Activated naive CD4-positive, alpha-beta T cell treated with anti-CD3 and anti-CD28 coated beads, Interleukin-2, amount 50 U/mL, for 72 hours (primary cell): Measurements from ENCODE around the gene DCAF17. TPM values are rescaled to one million over a fixed set of nuclear protein-coding genes. Genes with fewer than 3 reads are reported as not detected.
"Not testable (repeated sequence)": the region's sequence is repeated elsewhere in the genome, so short reads cannot be mapped to it uniquely, and the experiment has no call there.

ENCODE experiments used
- ATAC-seq, 2 donors: fragments of 150-1000 bp; cut with Tn5 transposase; 2 replicates each; pipeline ENCODE4 v1.10.0; 2021; ENCODE audit warnings: mild to moderate bottlenecking in 2 of 2, moderate library complexity in 2 of 2
- DNase-seq, 2 donors: peaks; one replicate each; pipeline ENCODE4 v3.0.0; 2021 to 2022; ENCODE audit warnings: low spot score in 2 of 2
- H3K27ac Mint-ChIP-seq, 2 donors: one replicate each; pipeline ENCODE4 v1.8.0; 2022; ENCODE audit warnings: mild to moderate bottlenecking in 2 of 2, mixed read lengths in 2 of 2
- H3K36me3 Mint-ChIP-seq, 2 donors: one replicate each; pipeline ENCODE4 v1.8.0; 2022; ENCODE audit warnings: mixed read lengths in 2 of 2
- H3K9me3 Mint-ChIP-seq, 2 donors: one replicate each; pipeline ENCODE4 v1.8.0; 2022; ENCODE audit warnings: mixed read lengths in 2 of 2
- total RNA-seq, 2 donors: library from RNA; stranded (reverse); gene quantifications; one replicate each; pipeline ENCODE4 v1.2.3, GENCODE V29; 2022

DCAF17 gene
- total RNA-seq, 2 donors from 2014 or later, result 15.8 to 17.6 TPM

DNA sequence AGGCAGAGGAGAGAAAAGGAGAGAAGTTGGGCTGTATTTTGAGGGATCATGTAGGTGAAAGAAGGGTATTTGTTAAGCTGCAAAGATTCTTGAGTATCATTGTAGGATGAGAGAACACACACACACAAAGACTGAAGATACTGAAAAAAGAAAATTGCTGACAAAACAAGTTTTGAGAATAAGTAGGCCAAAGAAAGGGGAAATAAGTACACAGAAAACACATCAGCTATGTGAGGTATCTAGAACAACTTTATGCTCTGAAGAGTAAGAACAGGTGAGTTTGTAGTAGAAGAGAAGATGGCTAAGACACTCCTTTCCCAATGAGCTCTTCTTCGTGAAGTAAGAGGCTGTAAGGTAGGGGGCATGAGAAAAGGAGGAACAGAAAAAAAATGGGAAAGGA, 28.5 kb upstream of the DCAF17 start:
- H3K9me3 Mint-ChIP-seq, result peaks cover 9 to 17% of the 10 kb centered on the region in 2 donors
- ATAC-seq (no peak), DNase-seq (no peak)
- peaks cover 12 to 29% of the 10 kb centered on the region in 2 donors for H3K36me3 Mint-ChIP-seq
- H3K27ac Mint-ChIP-seq, result no peak overlapping the region

DNA sequence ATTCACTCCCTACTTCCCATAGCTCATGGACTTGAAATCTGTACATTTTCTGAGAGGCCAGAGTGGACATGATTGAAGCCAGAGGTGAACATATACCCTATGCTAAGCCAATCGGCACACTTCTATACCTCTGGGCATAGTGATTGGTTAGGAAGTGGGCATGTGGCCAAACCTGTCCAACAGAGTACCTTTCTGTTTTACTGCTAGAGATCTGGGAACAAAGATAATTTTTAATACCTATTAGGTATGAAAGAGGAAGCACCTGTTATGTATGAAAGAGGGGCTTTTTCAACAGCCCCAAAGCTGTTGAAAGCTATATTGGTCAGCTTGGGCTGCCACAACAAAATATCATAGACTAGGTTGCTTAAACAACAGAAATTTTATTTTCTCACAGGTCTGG, 28.0 kb upstream of the DCAF17 start:
- ATAC-seq (no peak), DNase-seq (no peak)
- peaks cover 12 to 29% of the 10 kb centered on the region in 2 donors for H3K36me3 Mint-ChIP-seq
- no peak overlapping the region for H3K27ac Mint-ChIP-seq
- H3K9me3 Mint-ChIP-seq, result peaks cover 9 to 17% of the 10 kb centered on the region in 2 donors

DNA sequence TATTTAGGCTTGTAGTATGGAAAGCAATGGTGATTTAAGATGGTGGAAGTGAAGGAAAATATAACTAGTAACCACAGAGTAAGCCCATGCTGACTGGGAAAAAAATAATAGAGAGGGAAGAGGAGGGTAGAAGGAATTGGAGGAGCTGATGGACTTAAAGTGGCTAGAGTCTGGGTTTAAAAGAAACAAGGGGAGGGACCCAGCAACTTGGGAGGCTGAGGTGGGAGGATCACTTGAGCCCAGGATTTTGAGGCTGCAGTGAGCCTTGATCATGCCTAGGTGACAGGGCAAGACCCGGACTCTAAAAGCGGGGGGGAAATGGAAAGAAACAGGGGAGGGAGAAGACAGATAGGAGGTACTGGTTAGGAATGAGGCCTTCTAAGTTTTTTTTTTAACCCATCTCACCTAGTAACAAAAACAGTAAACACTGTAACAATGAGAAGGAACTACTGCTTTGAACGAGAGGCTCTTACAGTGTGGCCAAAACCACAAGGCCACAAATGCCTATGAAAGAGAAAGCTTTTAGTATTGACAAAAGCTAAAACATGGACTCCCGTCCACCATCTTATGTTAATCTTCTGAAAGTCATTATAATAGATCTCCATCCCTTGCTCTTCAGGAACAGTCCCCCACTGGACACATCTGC, 26.9 kb upstream of the DCAF17 start:
- ATAC-seq, result peak in 1 of 2 donors; percentile 47

DNA sequence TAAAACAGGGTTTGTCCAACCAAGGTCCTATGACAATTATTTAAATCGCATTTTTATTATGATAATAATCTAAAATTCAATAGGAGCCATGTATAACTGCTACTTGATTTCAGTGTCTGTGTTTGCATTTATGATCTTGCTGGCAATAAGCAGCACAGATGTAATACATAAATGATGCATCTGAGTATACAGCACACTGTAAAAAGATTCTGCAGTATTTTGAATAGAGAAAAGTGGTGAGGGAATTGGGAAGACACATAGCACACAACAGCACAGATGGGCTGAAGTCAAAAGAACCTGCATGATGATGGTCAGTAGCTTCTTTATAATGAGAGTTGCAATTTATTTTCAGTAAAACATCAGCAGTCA, 26.4 kb upstream of the DCAF17 start:
- peaks cover 5 to 26% of the 10 kb centered on the region in 2 donors for H3K36me3 Mint-ChIP-seq
- H3K27ac Mint-ChIP-seq, result no peak overlapping the region
- no peak for DNase-seq
- H3K9me3 Mint-ChIP-seq, result peaks cover 0 to 10% of the 10 kb centered on the region in 2 donors
- no peak for ATAC-seq

More for the DNA sequence above, 26.9 kb upstream of the DCAF17 start:
- no peak for DNase-seq
- peaks cover 5 to 26% of the 10 kb centered on the region in 2 donors for H3K36me3 Mint-ChIP-seq
- H3K9me3 Mint-ChIP-seq, result peaks cover under 1 to 11% of the 10 kb centered on the region in 2 donors
- no peak overlapping the region for H3K27ac Mint-ChIP-seq

DNA sequence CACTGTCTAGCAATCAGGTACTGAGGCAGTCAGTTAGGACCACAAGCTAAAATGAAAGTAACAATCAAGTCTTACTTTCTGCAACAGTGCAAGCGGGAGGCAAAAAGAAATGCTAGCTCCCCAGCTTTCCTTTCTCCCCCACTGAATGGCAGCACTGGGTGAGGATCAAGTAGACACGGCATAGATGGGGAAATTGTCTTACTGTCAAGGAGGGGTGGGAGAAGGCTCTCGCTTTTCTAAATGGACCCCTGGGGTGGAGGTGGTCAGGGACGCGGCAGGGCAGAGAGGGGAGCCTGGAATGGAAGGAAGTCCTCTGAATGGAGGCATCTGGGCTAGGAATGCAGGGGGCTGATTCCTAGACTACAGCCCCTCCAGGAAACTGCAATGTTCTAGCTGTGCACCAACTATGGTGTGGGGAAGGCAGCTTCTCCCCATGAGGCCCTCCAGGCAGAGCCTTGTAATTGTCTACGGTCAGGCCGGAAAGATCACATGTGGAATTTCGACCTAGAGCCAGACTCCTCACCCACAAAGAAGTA, 24.5 kb upstream of the DCAF17 start:
- no peak for DNase-seq
- peaks cover 5 to 27% of the 10 kb centered on the region in 2 donors for H3K36me3 Mint-ChIP-seq
- no peak for ATAC-seq
- no peak overlapping the region for H3K27ac Mint-ChIP-seq
- peaks cover 0 to 10% of the 10 kb centered on the region in 2 donors for H3K9me3 Mint-ChIP-seq

DNA sequence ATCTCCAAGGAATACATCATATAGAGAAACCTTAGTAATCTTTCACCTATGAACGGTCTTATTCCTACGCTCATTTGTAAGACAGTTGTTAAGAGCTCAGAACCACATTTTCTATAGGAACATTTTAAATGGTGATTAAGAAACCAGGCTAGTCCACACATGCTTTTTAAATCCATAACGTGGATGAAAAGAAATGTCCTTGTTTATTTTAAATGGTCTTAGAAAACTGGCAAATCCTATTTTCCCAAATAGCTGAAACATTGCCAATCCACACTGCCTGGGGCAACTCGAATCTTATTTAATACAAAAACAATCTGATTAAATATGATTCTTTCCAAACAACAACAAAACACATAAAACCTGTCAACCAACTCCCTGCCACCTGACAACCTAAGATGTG, 23.9 kb upstream of the DCAF17 start:
- Mint-ChIP-seq H3K36me3 (peaks cover 0 to 27% of the 10 kb centered on the region in 2 donors), H3K9me3 (peaks cover 0 to 5% of the 10 kb centered on the region in 2 donors), H3K27ac (no peak overlapping the region)
- DNase-seq, result no peak
- ATAC-seq, result no peak

DNA sequence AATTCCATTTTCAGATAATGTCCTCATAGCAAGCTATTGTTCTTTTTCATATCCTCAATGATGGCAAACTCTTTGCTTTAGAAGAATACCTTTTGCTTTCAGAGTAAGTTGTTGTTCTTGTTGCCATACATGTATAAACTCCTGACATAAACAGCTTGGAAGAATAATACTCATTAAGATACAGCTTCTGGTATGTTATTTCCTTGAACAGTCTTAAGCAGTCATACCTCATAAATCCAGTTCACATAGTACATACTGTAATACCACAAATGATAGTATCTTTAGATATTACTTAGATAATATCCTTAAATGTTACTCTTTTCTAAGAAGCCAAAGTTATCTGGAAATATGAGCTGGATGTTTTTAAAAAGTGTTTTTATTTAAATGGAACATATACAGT, 23.4 kb upstream of the DCAF17 start:
- ATAC-seq, result no peak
- H3K36me3 Mint-ChIP-seq, result peaks cover 0 to 22% of the 10 kb centered on the region in 2 donors
- no peak for DNase-seq
- no peak overlapping the region for H3K27ac Mint-ChIP-seq
- H3K9me3 Mint-ChIP-seq, result no peaks in the 10 kb centered on the region

DNA sequence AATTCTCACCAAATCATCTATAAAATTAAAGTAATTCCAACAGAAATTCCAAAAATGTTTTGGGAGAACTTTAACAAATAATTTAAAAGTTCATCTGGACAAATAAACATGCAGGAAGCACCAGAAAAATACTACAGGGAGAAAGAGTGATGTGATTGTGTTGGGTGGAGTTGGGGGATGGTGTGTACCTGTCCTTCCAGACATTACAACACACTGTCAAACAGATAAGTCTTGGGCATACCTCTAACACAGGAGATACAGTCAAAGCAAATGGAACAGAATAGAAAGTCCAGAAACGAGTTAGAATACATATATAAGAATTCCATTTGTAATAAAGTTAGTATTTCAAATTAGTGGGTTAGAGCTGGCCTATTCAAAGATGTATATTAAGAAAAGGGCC, 22.8 kb upstream of the DCAF17 start:
- Mint-ChIP-seq H3K9me3 (no peaks in the 10 kb centered on the region), H3K36me3 (peaks cover 0 to 18% of the 10 kb centered on the region in 2 donors), H3K27ac (no peak overlapping the region)
- DNase-seq (no peak), ATAC-seq (no peak)

DNA sequence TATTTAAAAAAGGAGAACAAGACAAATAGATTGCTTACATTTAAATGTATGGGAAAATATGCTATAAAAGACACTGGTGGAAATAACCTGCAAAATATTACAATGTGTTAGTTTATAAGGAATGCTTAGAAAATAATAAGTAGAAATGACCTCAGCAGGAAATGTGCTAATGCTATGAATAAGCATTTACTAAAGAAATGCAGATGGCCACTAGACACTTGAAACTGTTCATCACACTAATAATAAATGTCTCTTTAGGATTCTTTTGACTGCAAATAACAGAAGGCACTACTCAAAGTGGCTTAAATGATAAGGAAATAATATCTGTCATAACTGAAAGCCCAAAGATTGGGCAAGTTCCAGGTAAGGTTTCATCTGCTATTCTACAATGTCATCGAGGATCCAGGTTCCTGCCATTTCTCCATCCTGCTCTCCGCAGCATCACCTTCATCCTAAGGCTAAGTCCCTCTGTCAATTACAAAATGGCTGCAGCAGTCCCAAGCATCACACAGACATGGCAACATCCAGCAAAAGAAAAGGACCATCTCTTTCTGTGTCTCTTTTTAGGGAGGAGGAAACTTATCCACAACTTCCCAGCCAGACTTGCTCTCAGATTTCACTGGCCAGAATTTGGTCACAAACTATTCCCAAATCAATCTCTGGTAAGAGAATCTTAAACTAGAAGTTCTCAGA, 22.1 kb upstream of the DCAF17 start:
- Mint-ChIP-seq H3K9me3 (no peaks in the 10 kb centered on the region), H3K36me3 (peaks cover 0 to 18% of the 10 kb centered on the region in 2 donors), H3K27ac (no peak overlapping the region)
- DNase-seq (no peak), ATAC-seq (no peak)

DNA sequence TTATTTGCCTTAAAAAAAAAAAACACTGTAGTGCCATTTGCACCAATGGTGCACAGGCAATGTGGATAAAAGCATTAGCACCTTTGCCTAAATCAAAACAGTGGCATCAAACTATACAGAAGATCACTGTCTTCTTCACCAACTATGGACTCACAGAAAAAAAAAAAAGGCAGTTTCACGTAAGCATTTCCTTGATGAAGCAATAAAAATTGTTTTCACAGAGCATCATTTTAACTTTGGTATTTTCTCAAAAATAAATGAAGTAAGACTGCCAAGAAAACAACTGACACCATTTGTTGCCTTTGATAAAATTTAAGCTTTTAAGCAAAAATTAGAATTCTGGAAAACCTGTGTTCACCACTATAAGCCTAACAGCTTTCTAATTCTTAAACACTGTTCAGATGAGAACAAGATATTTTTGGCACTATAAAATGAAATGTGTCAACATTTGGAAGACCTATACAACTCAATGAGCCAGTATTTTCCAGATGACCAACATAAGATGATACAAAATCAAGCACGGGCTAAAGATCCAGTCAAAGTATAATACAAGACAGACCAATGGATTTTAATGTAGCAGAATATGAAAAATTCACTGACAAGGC, 21.4 kb upstream of the DCAF17 start:
- no peak overlapping the region for H3K27ac Mint-ChIP-seq
- no peaks in the 10 kb centered on the region for H3K9me3 Mint-ChIP-seq
- ATAC-seq (no peak), DNase-seq (no peak)
- peaks cover 0 to 18% of the 10 kb centered on the region in 2 donors for H3K36me3 Mint-ChIP-seq

DNA sequence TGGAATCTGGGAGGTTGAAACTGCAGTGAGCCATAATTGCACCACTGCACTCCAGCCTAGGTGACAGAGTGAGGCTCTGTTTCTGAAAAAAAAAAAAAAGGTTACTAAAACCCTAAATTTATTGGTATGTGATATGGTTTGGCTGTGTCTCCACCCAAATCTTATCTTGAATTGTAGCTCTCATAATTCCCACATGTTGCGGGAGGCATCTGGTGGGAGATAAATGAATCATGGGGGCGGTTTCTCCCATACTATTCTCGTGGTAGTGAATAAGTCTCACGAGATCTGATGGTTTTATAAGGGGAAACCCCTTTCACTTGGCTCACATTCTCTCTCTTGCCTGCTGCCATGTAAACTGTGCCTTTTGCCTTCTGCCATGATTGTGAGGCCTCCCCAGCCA, 19.4 kb upstream of the DCAF17 start:
- DNase-seq, H3K9me3 Mint-ChIP-seq: not testable (repeated sequence)
- H3K36me3 Mint-ChIP-seq, result peaks cover 0 to 19% of the 10 kb centered on the region in 2 donors
- peak in 1 of 2 donors; percentile 21 for ATAC-seq
- peak overlapping the region; percentile 62 to 82 for H3K27ac Mint-ChIP-seq

DNA sequence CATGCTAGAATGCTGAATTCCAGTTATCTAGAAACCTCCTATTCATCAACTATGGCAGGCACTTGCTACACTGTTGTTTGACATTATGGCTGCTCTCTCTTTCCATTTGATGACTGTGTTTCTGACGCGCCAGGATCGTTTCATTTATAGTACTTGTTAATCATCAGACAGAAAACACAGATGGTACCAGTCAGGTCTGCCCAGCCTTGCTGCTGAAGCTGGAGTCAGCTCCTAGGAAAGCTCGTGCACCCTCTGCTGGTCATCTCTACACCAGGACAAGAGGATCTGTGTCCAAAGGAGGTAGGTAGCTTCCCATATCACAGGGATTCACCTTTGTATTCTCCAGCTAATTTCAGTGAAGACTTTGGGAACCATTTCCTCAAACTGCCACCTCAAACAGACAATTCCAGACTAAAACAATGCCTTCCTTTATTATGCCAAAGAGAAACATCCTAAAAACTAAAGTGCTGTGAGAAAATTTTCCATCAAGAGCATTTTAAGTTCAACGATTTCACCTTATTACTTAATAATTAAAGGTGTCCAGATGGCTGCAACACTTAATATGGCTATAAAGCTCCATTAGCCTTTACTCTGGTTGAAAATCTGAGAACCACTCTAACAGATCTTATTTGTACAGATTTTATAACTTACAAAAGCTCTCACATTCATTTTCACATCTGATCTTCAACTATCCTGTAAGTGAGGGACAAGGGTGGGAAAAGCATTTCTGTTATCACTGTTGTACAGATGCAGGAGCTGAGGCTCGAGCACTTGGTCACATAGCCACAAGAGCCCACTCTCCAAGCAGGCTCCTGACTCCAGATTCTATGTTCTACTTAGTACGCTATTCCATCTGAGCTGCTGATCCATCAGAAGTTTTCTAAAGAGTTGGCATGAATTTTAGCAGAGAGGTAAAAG, 17.8 kb upstream of the DCAF17 start:
- peak overlapping the region; percentile 33 to 76 for H3K27ac Mint-ChIP-seq
- no peaks in the 10 kb centered on the region for H3K9me3 Mint-ChIP-seq
- peak; percentile 98 to 99 for ATAC-seq
- peak; percentile 75 to 76 for DNase-seq
- H3K36me3 Mint-ChIP-seq, result peaks cover 0 to 33% of the 10 kb centered on the region in 2 donors

DNA sequence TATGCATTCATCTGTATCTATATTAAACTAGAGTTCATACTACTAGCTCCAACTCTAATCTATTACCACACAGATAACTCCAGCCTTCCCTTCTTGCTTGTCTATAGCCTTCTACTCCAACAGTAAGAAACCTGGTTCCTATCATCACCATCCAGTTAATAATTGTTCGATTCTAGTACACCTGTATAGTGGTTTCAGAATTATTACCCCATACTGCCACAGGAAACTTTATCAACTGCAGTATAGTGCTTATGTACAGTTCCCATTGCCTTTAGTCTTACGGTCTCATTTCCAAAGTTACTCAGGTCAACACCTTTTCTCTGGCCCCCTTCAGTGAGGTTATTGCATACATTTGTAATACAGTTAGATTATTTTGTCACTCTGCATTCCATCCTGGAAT, 14.7 kb upstream of the DCAF17 start:
- H3K36me3 Mint-ChIP-seq, result peaks cover 14 to 52% of the 10 kb centered on the region in 2 donors
- ATAC-seq (no peak), DNase-seq (no peak)
- H3K9me3 Mint-ChIP-seq, result peaks cover 5 to 13% of the 10 kb centered on the region in 2 donors
- no peak overlapping the region for H3K27ac Mint-ChIP-seq

DNA sequence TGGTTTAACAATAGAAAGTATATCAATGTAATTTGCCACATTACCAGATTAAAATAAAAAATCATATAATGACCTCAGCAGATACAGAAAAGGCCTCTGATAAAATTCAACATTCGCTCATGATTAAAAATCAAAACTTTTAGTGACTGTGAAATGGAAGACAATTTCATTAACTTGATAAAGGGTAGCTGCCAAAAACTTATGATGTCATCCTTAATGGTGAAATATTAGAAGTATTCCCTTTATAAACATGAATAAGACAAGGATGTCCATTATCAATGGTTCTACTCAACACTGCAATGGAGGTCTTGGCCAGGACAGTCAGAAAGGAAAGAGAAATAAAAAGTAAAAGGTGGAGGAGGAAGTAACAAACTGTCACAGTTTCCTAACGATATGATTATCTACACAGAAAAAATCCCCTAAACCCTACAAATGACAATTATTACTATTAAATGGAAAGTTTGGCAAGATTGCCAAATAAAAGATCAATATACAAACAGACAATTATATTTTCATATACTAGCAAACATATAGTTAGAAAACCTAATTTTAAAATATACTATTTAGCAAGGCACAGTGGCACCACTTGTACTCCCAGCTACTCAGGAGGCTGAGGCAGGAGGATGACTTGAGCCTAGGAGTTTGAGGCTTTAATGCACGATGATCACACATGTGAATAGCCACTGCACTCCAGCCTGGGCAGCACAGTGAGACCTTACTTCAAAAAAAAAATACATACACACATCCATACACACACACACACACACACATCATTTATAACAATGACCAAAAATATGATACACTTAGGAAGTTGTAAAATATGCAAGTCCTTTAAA, 13.1 kb upstream of the DCAF17 start:
- peaks cover 12 to 17% of the 10 kb centered on the region in 2 donors for H3K9me3 Mint-ChIP-seq
- peaks cover 28 to 59% of the 10 kb centered on the region in 2 donors for H3K36me3 Mint-ChIP-seq
- ATAC-seq, result peak in 1 of 2 donors; percentile 38
- peak overlapping the region; percentile 37 to 42 for H3K27ac Mint-ChIP-seq
- DNase-seq, result no peak

DNA sequence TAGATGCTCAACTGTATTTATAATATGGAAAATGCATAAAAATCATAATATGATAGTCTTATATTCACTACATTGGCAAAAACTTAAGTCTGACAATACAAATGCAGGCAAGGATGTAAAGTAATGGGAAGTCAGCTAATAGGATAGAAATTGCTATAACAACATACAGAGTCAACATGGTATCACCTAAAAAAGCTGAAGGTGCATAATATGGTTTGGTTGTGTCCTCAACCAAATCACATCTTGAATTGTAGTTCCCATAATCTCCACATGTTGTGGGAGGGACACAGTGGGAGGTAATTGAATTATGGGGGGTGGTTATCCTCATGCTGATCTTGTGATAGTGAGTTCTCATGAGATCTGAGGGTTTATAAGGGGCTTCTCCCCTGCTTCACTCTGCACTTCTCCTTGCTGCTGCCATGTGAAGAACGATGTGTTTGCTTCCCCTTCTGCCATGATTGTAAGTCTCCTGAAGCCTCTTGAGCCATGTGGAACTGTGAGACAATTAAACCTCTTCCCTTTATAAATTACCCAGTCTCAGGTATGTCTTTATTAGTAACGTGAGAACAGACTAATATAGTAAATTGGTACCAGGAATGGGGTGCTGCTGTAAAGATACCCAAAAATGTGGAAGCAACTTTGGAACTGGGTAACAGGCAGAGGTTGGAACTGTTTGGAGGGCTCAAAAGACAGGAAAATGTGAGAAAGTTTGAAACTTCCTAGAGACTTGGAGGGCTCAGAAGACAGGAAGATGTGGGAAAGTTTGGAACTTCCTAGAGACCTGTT, 11.1 kb upstream of the DCAF17 start:
- H3K9me3 Mint-ChIP-seq, result peaks cover 12 to 17% of the 10 kb centered on the region in 2 donors
- not testable (repeated sequence) for DNase-seq

More for the DNA sequence above, 11.1 kb upstream of the DCAF17 start:
- not testable (repeated sequence) for ATAC-seq, H3K27ac Mint-ChIP-seq
- H3K36me3 Mint-ChIP-seq, result peaks cover 28 to 67% of the 10 kb centered on the region in 2 donors
